Pancreas (tissue), 10 donors: ENCODE measurements around the gene RAB6A. TPM values are rescaled to one million over a fixed set of nuclear protein-coding genes. Genes with fewer than 3 reads are reported as not detected.

Experiments
- ATAC-seq, 4 donors: fragments of 200-7000 bp; cut with Tn5 transposase; one replicate each; pipeline versions ENCODE4 v1.8.0 to v1.9.1; 2020; ENCODE audit warnings: mild to moderate bottlenecking in 4 of 4, moderate library complexity in 4 of 4
- DNase-seq, 6 donors: peaks; one replicate each; pipeline ENCODE4 v3.0.0-alpha.2; 2020
- FAIRE-seq: peaks from 2 replicates; lab custom pipeline; 2012; peaks lifted over from hg19 to GRCh38; lab: Jason Lieb, UNC
- H3K27ac ChIP-seq, 4 donors: fragments of 200-600 bp; sonication (generic); 1 replicate in 3 of 4; 2 replicates in 1 of 4; pipeline versions ENCODE4 v1.5.0 to v1.8.0; 2020
- H3K27me3 ChIP-seq, 4 donors: fragments of 200-600 bp; one replicate each; pipeline ENCODE4 v1.8.0; 2021
- H3K36me3 ChIP-seq, 3 donors: fragments of 200-600 bp; sonication (generic) in 1 of 3; one replicate each; pipeline versions ENCODE4 v1.5.0 to v1.8.0; 2020 to 2021
- H3K4me1 ChIP-seq, 3 donors: fragments of 200-600 bp; one replicate each; pipeline ENCODE4 v1.8.0; 2021
- H3K4me3 ChIP-seq, 4 donors: fragments of 200-600 bp; sonication (generic) in 2 of 4; one replicate each; pipeline versions ENCODE4 v1.5.0 to v1.8.0; 2020 to 2021
- H3K9me3 ChIP-seq, 4 donors: fragments of 200-600 bp; one replicate each; pipeline ENCODE4 v1.8.0; 2021
- CTCF ChIP-seq, 4 donors: fragments of 200-600 bp; sonication (generic) in 3 of 4; IDR thresholded peaks; one replicate each; pipeline versions ENCODE4 v1.5.0 to v1.8.0; 2021; ENCODE audit warnings: antibody characterized with exemption in 4 of 4
- WGBS, 2 donors: extraction: QIAGEN DNeasy Blood & Tissue Kit; methylation state at CpG; one replicate each; pipeline ENCODE4 v1.1.7; 2013; 5-methylcytosine and 5-hydroxymethylcytosine counted together
- intact Hi-C, 3 donors: fragments of 100-400 bp; cut with DNase I; formaldehyde crosslinking; loops; one replicate each; pipeline versions ENCODE4 v1.11.1 to v1.14.2; 2022
- polyA plus RNA-seq, 2 donors: library from polyadenylated mRNA; stranded (reverse); fragments of 200-250 nt; gene quantifications; one replicate each; pipeline ENCODE4 v1.2.3, GENCODE V29; 2013
- total RNA-seq, 6 donors: library from RNA; stranded (reverse); fragmentation: NEBNext Ultra II Directional in 4 of 6; extraction: Animal tissue kit (Norgen Biotek cat#: 25700) in 4 of 6; gene quantifications; one replicate each; pipeline versions ENCODE4 v1.2.1 to v1.2.4, GENCODE V29; 2021 to 2023
- donor health status: healthy with polysubstance abuse.
- donor health status: DM: no; HTN: no; CAD: no; lungs with moderate emphysema.
- donor health status: DM: no; HTN: no; CAD: no.
- donor health status: control.
- donor health status: control.
- donor health status: Bipolar disorder and iron deficiency.
- donor health status: DM: yes; HTN: yes; CAD: no.
- donor health status: DM: no; HTN: no; CAD: no.
- donor health status: DM: no; HTN: no; CAD: no.
- donor health status: DM: yes; HTN: yes; CAD: no.

The RAB6A gene
- total and polyA plus RNA-seq, 8 donors: 19.2 to 80.5 (median 49.2) TPM

- FAIRE-seq (no peak), ATAC-seq (no peak), DNase-seq (peak in 1 of 6 donors; percentile 39)
- H3K4me1 ChIP-seq: no peaks in the 10 kb centered on the region
- no peaks in the 10 kb centered on the region for H3K36me3 ChIP-seq
- H3K27me3 ChIP-seq: no peaks in the 10 kb centered on the region
- WGBS, 2 donors: 85 to 86% methylated on average over 8 of the region's 8 CpGs
- no peaks in the 10 kb centered on the region for H3K9me3 ChIP-seq
- intact Hi-C loops: loop anchor here in 1 of 3 donors (10.0 kb wide), 1 partner anchor 261 kb away; no protein-coding TSS in a partner anchor
- no peak overlapping the region for H3K27ac ChIP-seq
- TF ChIP-seq CTCF (IDR thresholded peaks at IDR 0.05): no peak
- H3K4me3 ChIP-seq: no peak overlapping the region
These were observed 105.2 kb downstream of the RAB6A start for GRCh38 chr11:73655686-73656085.

- 84 to 87% methylated on average over 7 of the region's 7 CpGs for WGBS, 2 donors
- Histone ChIP-seq H3K4me3 (no peak overlapping the region), H3K27ac (no peak overlapping the region), H3K4me1 (no peaks in the 10 kb centered on the region), H3K36me3 (no peaks in the 10 kb centered on the region), H3K9me3 (no peaks in the 10 kb centered on the region), H3K27me3 (no peaks in the 10 kb centered on the region)
- no peak for FAIRE-seq
- no peak for TF ChIP-seq CTCF (IDR thresholded peaks at IDR 0.05)
- DNase-seq: no peak
- intact Hi-C loops: loop anchor here in 1 of 3 donors (10.0 kb wide), 1 partner anchor 260 kb away; no protein-coding TSS in a partner anchor
- ATAC-seq: no peak
These were observed 106.3 kb downstream of the RAB6A start for GRCh38 chr11:73654482-73655021.

- DNase-seq (no peak), ATAC-seq (no peak), FAIRE-seq (no peak)
- Histone ChIP-seq H3K27ac (no peak overlapping the region), H3K9me3 (no peaks in the 10 kb centered on the region), H3K4me1 (no peaks in the 10 kb centered on the region), H3K27me3 (no peaks in the 10 kb centered on the region), H3K4me3 (no peak overlapping the region), H3K36me3 (no peaks in the 10 kb centered on the region)
- intact Hi-C loops: loop anchor here in 1 of 3 donors (10.0 kb wide), 1 partner anchor 259 kb away; no protein-coding TSS in a partner anchor
- TF ChIP-seq CTCF (IDR thresholded peaks at IDR 0.05): no peak
- WGBS, 2 donors: 91 to 96% methylated on average over 5 of the region's 5 CpGs
These were observed 106.9 kb downstream of the RAB6A start for GRCh38 chr11:73653996-73654395.

- H3K9me3 ChIP-seq: no peaks in the 10 kb centered on the region
- WGBS, 2 donors: 82 to 83% methylated on average over 6 of the region's 6 CpGs
- peak overlapping the region in 1 of 4 donors; percentile 5 for H3K27ac ChIP-seq
- no peak overlapping the region for H3K4me3 ChIP-seq
- no peaks in the 10 kb centered on the region for H3K36me3 ChIP-seq
- DNase-seq (no peak), ATAC-seq (no peak), FAIRE-seq (no peak)
- TF ChIP-seq CTCF (IDR thresholded peaks at IDR 0.05): no peak
- intact Hi-C loops: loop anchor here in 1 of 3 donors (10.0 kb wide), 1 partner anchor 258 kb away; no protein-coding TSS in a partner anchor
- no peaks in the 10 kb centered on the region for H3K4me1 ChIP-seq
- no peaks in the 10 kb centered on the region for H3K27me3 ChIP-seq
These were observed 107.9 kb downstream of the RAB6A start for GRCh38 chr11:73652856-73653559.
